BLaER1 treated with 17β-estradiol and CSF1 and Interleukin-3, amounts not matched to agents 10 nM and 100 nM (cell line): ENCODE measurements around the gene CETP.
A peak's percentile ranks its signal among the peaks of the same experiment; 100 is the strongest.

Experiments used
- H3K27ac ChIP-seq, 11 experiments: shearing (Covaris generic); formaldehyde crosslinking; 2 replicates each; pipeline ENCODE4 v1.8.1; 2022
- H3K27me3 ChIP-seq, 11 experiments: shearing (Covaris generic); formaldehyde crosslinking; 2 replicates each; pipeline ENCODE4 v1.8.1; 2022
- H3K36me3 ChIP-seq, 11 experiments: shearing (Covaris generic); formaldehyde crosslinking; 2 replicates each; pipeline ENCODE4 v1.8.1; 2022
- H3K4me1 ChIP-seq, 10 experiments: shearing (Covaris generic); formaldehyde crosslinking; 2 replicates each; pipeline ENCODE4 v1.8.1; 2022
- H3K4me2 ChIP-seq, 11 experiments: shearing (Covaris generic); formaldehyde crosslinking; 2 replicates each; pipeline ENCODE4 v1.8.1; 2022
- H3K4me3 ChIP-seq, 10 experiments: shearing (Covaris generic); formaldehyde crosslinking; 2 replicates each; pipeline ENCODE4 v1.8.1; 2022
- H3K9ac ChIP-seq, 11 experiments: shearing (Covaris generic); formaldehyde crosslinking; 2 replicates each; pipeline ENCODE4 v1.8.1; 2022
- H3K9me3 ChIP-seq, 11 experiments: shearing (Covaris generic); formaldehyde crosslinking; replicated peaks in 1 of 11; 2 replicates each; pipeline ENCODE4 v1.8.1; 2022
- H4K20me1 ChIP-seq, 11 experiments: shearing (Covaris generic); formaldehyde crosslinking; 2 replicates each; pipeline ENCODE4 v1.8.1; 2022
- Cebpa-rat ChIP-seq, 11 experiments: shearing (Covaris generic); IDR thresholded peaks; 2 replicates each; pipeline ENCODE4 v1.8.1; 2022

CETP gene

GRCh38 chr16:56961851-56962281 is at the start of gene CETP:
TSS of gene CETP (plus strand) at chr16:56961950. CDS start at chr16:56961980, 30 bp downstream.
- Histone ChIP-seq H3K36me3 (no peaks in the 10 kb centered on the region), H3K27me3 (no peaks in the 10 kb centered on the region), H3K27ac (peak within 1 kb of the TSS in 7 of 11 experiments; percentile 36 to 84 (median 50); a peak in 14 of 22 replicates), H3K4me1 (peaks cover 30 to 76% (median 58%) of the 10 kb centered on the region in 10 experiments), H4K20me1 (no peaks in the 10 kb centered on the region), H3K9ac (peak within 1 kb of the TSS in 4 of 11 experiments; percentile 8 to 21 (median 18); a peak in 1 of 22 replicates), H3K4me3 (no peak within 1 kb of the TSS), H3K4me2 (peak within 1 kb of the TSS; percentile 2 to 66 (median 43); a peak in 19 of 22 replicates), H3K9me3 (no peaks in the 10 kb centered on the region)
- no peak for TF ChIP-seq Cebpa-rat (IDR thresholded peaks at IDR 0.05)

GRCh38 chr16:56912746-56913708 is 48.7 kb upstream of the CETP start:
- Histone ChIP-seq H3K4me2 (peak overlapping the region; percentile 82 to 97 (median 90)), H3K4me1 (peaks cover 53 to 88% (median 80%) of the 10 kb centered on the region in 10 experiments)

GRCh38 chr16:56914896-56915295 is 46.9 kb upstream of the CETP start:
- Histone ChIP-seq H3K9me3 (no peaks in the 10 kb centered on the region), H4K20me1 (no peaks in the 10 kb centered on the region), H3K4me2 (peak overlapping the region in 1 of 11 experiments; percentile 7; a peak in 1 of 22 replicates), H3K36me3 (no peaks in the 10 kb centered on the region), H3K4me3 (no peak overlapping the region), H3K9ac (no peak overlapping the region), H3K27me3 (no peaks in the 10 kb centered on the region), H3K27ac (peak overlapping the region in 2 of 11 experiments; percentile 12 to 27; a peak in 2 of 22 replicates), H3K4me1 (peaks cover 55 to 82% (median 68%) of the 10 kb centered on the region in 10 experiments)
- no peak for TF ChIP-seq Cebpa-rat (IDR thresholded peaks at IDR 0.05)

More at GRCh38 chr16:56912746-56913708, 48.7 kb upstream of the CETP start:
- no peak for TF ChIP-seq Cebpa-rat (IDR thresholded peaks at IDR 0.05)
- Histone ChIP-seq H3K9ac (peak overlapping the region in 7 of 11 experiments; percentile 29 to 78 (median 73); a peak in 6 of 22 replicates), H3K4me3 (peak overlapping the region in 1 of 10 experiments; percentile 47; a peak in 2 of 20 replicates), H3K27ac (peak overlapping the region in 9 of 11 experiments; percentile 77 to 93 (median 90); a peak in 16 of 22 replicates), H3K9me3 (no peaks in the 10 kb centered on the region), H3K27me3 (no peaks in the 10 kb centered on the region), H4K20me1 (no peaks in the 10 kb centered on the region), H3K36me3 (no peaks in the 10 kb centered on the region)

- Histone ChIP-seq H3K27me3 (no peaks in the 10 kb centered on the region), H3K4me1 (peaks cover 52 to 76% (median 61%) of the 10 kb centered on the region in 10 experiments), H3K36me3 (no peaks in the 10 kb centered on the region), H3K9me3 (no peaks in the 10 kb centered on the region), H3K27ac (peak overlapping the region in 4 of 11 experiments; percentile 65 to 82 (median 80); a peak in 6 of 22 replicates), H3K9ac (no peak overlapping the region), H3K4me3 (no peak overlapping the region), H4K20me1 (no peaks in the 10 kb centered on the region), H3K4me2 (peak overlapping the region in 8 of 11 experiments; percentile 85 to 97 (median 93); a peak in 16 of 22 replicates)
- TF ChIP-seq Cebpa-rat (IDR thresholded peaks at IDR 0.05) = no peak
Observed at GRCh38 chr16:56915336-56916119, 46.2 kb upstream of the CETP start.

DNA sequence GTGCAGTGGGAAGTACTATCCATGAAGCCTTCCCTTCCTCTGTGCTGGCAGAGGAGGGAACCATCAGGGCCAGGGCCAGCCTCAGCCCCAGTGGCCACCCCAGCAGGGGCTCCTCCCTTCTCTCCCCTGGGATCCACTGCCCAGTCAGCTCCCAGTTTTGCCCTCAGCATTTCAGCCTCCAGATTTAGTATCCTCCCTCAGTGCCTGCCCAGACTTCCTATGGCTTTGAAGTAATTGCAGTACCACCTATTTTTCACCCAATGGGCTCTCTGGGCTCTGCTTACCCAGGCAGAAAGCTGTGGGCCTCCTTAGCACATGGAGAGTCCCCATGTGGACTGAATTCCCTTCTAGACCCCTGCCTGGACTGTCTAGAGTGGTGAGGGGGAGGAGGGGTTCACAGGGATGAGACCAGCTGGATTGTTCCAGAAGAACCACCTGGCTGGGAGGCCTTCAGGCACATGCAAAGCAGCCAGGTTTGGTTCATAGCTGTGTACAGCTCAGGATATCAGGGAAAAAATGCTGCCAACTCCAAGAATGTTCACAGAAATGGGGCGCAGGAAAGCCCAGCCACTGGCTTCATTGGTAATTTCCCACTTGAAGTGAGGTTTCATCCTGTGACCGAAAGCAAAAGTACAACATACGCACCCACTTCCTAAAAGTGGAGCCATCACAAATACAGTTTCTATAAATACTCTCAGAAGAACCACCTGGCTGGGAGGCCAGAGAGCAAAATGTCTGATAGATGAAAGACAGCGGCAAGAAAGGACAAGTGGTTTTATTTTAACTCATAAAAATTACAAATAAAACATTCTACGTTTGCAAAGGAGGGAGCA is 45.0 kb upstream of the CETP start:
- no peaks in the 10 kb centered on the region for H4K20me1 ChIP-seq
- no peak for TF ChIP-seq Cebpa-rat (IDR thresholded peaks at IDR 0.05)
- peaks cover 39 to 63% (median 49%) of the 10 kb centered on the region in 10 experiments for H3K4me1 ChIP-seq
- peak overlapping the region; percentile 54 to 82 (median 74) for H3K27ac ChIP-seq
- H3K27me3 ChIP-seq = no peaks in the 10 kb centered on the region
- no peaks in the 10 kb centered on the region for H3K36me3 ChIP-seq
- H3K4me2 ChIP-seq = peak overlapping the region; percentile 83 to 97 (median 92)
- peak overlapping the region in 3 of 10 experiments; percentile 28 to 31 (median 31); a peak in 5 of 20 replicates for H3K4me3 ChIP-seq
- H3K9me3 ChIP-seq = no peaks in the 10 kb centered on the region
- H3K9ac ChIP-seq = peak overlapping the region in 10 of 11 experiments; percentile 18 to 64 (median 53); a peak in 12 of 22 replicates

GRCh38 chr16:56918467-56919012 is 43.2 kb upstream of the CETP start:
- Histone ChIP-seq H3K27ac (0 out of 22 replicates have a peak overlapping the region, but pooled peaks of 1 of the 11 experiments have one; percentile 74), H3K9ac (no peak overlapping the region), H3K9me3 (no peaks in the 10 kb centered on the region), H3K4me2 (peak overlapping the region; percentile 83 to 97 (median 92); a peak in 16 of 22 replicates), H3K4me1 (peaks cover 23 to 50% (median 33%) of the 10 kb centered on the region in 10 experiments), H4K20me1 (no peaks in the 10 kb centered on the region), H3K36me3 (no peaks in the 10 kb centered on the region), H3K27me3 (no peaks in the 10 kb centered on the region), H3K4me3 (no peak overlapping the region)
- no peak for TF ChIP-seq Cebpa-rat (IDR thresholded peaks at IDR 0.05)

DNA sequence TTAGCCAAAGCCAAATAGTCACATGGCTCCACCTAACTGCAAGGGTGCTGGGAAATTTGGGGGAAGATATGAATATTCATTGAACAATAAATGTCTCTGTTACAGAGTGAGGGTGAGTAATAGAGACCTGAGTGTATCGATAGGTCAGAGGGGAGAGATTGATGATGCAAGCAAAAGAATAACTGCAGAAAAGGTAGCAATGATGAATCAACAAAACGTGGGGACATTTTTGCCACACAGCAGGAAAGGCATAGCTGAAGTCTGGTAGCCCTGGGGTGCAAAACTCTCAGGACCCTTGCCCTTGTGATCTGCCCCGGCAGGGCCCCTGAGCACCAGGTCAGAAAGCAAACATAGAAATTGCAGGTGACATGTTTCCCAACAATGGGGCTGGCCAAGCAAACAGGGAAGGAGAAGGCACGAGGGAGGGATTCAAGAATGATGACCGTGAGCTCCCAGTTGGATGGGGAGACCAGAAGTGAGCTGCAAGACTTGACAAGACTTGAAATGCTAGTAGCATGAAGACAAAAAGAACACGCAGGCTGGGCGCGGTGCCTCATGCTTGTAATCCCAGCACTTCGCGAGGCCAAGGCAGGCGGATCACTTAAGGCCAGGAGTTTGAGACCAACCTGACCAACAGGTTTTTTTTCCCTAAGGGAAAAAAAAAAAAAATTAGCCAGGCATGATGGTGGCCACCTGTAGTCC is 42.5 kb upstream of the CETP start:
- no peaks in the 10 kb centered on the region for H4K20me1 ChIP-seq
- no peak overlapping the region for H3K27ac ChIP-seq
- H3K27me3 ChIP-seq = no peaks in the 10 kb centered on the region
- TF ChIP-seq Cebpa-rat (IDR thresholded peaks at IDR 0.05) = no peak
- peak overlapping the region in 4 of 11 experiments; percentile 20 to 97 (median 94); a peak in 2 of 22 replicates for H3K4me2 ChIP-seq
- H3K9ac ChIP-seq = no peak overlapping the region
- H3K4me1 ChIP-seq = peaks cover 29 to 50% (median 37%) of the 10 kb centered on the region in 10 experiments
- H3K36me3 ChIP-seq = no peaks in the 10 kb centered on the region
- H3K4me3 ChIP-seq = no peak overlapping the region
- no peaks in the 10 kb centered on the region for H3K9me3 ChIP-seq
